GM19455 (cell line): Measurements from ENCODE around the gene KLK11.

Source experiments
- ATAC-seq: cut with Tn5 transposase; IDR thresholded peaks from one replicate; pipeline ENCODE4 v1.9.1; 2021; ENCODE audit not compliant: unreplicated experiment

KLK11 gene

DNA sequence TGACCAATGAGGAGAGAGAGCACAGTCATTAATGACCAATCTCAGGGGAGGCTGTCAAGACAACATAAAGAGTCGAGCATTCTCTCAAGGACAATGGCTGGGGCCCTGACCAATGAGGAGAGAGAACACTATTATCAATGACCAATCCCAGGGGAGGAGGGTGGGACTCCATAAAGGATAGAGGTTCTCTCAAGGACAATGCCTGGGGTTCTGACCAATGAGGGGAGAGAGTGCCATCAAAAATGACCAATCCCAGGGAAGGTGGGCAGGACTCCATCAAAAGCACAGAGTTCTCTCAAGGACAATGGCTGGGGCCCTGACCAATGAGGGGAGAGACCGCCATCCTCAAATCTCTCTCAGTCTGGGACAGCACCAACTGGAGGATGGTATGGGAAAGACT, 3.3 kb upstream of the KLK11 start:
- ATAC-seq: no peak

DNA sequence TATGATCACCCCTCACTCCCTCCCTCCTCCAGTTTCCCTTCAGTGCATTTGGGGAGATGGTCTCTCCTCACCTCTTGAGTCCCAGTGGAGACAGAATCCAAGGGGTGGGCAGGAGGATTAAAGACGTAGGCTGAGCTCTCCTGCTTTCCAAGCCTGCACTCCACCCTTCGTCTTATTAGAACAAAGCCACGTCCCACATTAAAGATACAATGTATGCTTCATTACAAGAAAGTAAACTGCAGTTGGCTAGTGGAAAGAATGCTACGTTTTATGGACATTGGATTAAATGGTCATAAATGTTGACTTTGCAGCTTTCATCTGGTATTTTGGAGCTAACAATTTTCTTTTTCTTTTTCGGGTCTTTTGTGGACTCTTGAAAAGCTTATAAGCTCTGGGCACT, 1.5 kb upstream of the KLK11 start:
- ATAC-seq: no peak

DNA sequence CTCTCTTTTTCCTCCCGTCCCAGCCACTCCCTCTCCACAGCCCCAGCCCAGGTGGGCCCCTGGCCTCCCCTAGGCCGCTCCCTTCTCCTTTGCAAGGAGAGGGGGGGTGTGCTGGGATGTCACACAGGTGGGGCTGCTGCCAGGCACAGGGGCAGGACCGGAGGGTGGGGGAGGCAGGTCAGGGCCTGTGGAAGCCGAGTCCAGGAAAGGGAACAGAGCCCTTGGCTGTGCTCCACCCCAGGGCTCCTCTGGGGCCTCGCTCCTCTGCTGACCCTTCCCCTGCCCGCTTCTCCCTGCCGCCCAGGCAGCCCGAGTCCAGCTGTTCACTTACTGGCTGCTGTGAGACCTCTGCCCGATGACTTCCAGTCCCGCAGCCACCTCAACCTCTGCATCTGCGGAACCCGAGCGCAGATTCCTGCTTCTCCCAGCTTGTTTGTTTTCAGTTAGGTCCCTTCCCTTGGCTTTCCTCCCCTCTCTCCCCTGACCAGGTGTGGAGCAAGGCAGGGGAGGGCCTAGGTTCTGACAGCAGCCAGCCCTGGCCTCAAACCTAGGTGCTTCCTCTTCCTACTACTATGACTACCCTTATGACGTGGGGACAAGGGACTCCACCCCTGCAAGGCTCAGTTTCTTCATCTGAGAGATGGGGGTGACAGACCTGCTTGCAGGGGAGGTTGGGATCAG, 850 bp upstream of the KLK11 start:
- no peak for ATAC-seq

DNA sequence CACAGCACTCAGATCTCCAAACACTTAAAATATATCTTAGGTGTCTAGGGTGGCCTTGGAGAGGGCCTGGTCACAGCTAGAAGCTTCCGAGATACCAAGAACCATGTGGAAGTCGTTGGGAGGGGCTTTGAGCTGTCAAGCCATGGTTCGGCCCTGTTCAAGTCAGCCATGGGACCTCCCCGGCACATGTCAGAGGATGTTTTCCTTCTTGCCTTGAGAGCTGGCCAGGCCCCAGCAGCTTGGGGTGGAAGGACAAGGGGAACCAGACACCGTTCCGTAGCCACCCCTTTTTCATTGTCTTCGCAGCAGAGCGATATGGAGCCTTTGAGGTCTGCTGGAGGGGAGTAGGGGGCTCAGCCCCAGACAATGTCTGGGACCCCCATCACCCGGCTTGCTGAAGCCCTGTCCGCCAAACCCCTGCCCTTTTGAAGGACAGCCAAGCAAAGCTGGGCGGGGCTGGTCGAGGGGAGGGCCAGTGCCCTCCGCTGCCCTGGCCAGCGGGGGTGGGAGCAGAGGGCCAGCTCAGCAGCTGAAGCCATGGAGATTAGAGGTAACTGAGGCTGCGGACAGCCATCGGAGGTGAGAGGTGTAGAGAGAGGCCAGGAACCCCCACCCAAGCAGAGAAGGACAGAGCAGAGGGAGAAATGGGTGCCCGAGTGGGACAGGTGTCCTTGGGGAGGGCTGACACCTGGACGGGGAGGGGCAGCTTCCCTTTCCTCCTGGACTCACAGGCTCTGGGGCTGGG, 435 bp downstream of the KLK11 start:
- ATAC-seq: no peak

DNA sequence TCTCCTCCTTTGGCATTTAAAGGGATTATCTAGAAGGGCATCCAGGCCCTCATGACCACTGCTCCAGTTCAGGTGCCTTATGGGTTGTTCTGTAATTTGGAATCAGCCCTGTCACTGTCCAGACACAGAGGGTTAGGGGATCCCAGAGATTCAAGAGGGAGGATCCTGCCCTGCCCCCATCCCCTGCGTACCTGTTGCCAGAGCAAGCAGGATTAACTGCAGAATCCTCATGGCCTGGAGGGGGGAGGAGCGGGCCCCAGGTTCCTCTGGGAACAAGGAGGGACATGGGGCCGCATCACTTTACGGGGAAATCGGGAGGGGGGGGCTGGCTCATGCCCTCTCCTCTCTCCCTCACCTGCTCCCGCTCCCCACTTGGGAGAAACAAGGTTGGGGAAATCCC, 1.0 kb downstream of the KLK11 start:
- no peak for ATAC-seq

DNA sequence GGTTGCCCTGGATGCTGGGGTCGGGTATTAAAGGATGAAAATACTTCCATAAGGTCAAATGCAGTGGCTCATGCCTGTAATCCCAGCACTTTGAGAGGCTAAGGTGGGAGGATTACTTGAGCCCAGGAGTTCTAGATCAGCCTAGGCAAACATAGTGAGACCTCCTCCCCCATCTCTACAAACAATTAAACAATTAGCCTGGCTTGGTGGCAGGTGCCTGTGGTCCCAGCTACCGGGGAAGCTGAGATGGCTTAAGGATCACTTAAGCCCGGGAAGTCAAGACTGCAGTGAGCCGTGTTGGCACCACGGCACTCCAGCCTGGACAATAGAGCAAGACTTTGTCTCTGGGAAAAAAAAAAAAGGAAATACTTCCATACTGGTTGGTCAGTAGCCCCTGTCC, 1.5 kb downstream of the KLK11 start:
- no peak for ATAC-seq

DNA sequence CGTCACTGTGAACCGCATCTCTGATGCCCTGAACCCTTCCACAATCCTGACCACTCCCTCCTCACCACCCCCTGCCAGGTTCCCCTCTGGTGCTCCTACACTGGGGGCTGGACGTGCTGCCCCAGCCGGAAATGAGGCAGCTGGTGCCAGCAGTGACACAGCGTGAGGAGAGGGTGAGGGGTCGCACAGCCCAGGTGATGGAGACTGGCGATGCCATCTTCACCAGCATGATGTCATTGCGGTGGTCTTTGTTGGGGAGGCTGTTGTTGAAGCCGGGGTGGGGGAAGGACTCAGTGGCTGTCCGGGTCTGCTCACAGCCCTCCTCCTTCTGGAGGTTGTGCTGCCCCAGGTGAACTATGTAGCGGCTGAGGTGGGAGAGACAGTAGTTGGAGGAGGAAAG, 2.5 kb downstream of the KLK11 start:
- ATAC-seq: no peak

DNA sequence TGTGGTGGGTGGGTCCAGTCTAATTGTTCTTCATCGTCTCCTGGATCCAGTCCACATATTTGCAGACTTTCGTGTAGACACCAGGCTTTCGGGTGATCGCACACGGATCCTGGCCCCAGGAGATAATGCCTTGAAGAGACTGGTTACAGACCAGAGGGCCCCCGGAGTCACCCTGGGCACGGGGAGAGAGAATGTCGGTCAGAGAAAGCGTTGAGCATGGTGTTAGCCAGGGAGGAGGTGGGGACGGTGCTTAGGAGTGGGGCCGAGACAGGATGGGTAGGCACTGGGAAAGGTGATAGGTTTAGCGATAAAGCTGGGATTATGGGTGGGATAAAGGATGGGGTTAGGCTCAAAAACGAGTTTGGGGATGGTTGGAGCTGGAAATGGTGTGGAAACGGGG, 3.9 kb downstream of the KLK11 start:
- no peak for ATAC-seq

DNA sequence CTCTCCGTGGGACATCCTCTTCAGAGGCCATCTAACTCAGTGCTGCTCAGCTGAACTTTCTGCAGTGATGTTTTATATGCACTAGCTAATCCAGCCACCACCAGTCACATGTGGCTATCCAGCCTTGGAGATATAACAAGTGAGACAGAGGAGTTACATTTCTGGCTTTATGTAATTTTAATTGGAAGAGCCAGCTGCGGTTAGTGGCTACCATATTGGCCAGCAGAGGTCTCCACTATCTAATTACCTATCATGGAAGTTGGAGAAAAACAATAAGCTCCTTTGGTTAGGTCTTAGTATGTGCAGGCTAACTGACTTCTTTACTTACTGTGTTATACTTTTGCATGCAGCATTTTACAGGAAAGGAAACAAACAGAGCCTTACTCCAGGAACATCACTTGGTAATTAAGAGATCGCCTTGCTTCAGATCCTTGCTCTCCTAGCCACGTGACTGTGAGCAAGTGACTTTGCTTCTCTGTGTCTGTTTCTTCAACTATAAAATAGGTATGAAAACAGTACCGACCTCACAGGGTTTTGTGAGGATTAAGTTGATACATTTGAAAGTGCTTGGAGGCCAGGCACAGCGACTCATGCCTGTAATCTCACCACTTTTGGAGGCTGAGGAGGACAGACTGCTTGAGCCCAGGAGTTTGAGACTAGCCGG, 5.3 kb downstream of the KLK11 start:
- ATAC-seq: no peak

DNA sequence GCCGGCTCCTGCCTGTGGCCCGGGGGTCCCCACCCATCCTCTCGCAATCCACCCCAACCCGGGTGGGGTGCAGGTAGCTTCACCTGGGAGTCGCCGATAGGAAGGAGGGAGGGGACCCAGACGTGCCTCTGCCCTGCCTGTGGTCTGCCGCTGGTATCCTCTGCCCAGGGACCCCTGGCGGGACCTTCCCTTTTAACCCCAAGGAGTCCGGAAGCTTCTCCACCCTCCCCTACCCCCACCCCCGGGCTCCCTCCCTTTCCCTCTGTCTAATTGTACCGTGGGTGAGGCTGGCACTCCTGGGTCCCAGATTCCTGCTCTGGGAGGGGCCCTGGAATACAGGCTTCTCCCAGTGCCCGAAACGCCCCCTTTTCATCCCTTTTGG, 6.9 kb downstream of the KLK11 start, which contains the start of gene KLK10:
Gene KLK10 (minus strand): TSS at position 166 of the 382 bp plus-strand sequence. CDS start 579 bp downstream, outside the sequence.
- no peak for ATAC-seq

DNA sequence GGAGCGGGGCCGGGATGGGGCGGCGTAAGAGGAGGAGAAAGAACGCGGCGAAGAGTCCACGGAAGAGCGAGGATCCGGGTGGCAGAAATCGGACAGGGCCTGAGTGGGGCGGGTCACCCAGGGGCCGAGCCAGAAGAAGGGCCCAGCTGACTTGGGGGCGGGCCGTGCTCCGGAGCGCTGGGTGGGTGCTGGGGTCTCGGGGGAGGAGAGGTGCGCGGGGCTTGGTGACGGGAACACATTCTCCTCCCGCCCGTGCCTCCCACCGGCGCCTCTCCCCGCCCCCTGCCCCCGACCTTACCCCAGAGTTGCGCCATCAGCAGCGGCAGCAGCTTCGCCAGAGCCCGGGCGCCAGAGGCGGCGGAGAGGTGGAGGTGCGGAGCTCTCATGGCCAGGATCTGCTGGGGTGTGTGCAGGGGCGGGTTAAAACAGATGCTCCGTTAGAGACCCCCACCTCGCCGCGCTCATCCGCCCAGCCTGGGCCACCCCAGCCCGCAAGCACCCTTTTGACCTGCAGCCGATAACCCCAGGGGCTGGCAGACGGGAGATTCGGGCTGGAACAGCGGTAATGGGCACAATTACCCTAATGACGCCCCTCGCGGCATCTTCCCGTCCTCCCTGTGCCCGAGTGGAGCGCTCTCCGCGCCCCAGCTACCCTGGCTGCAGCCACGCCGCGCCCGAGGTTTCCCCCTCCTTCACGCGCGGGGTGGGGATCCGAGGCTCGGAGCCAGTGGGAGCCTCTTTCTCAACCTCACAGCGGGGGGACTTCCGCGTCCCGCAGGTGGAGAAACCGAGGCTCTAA, 7.5 kb downstream of the KLK11 start:
- no peak for ATAC-seq

DNA sequence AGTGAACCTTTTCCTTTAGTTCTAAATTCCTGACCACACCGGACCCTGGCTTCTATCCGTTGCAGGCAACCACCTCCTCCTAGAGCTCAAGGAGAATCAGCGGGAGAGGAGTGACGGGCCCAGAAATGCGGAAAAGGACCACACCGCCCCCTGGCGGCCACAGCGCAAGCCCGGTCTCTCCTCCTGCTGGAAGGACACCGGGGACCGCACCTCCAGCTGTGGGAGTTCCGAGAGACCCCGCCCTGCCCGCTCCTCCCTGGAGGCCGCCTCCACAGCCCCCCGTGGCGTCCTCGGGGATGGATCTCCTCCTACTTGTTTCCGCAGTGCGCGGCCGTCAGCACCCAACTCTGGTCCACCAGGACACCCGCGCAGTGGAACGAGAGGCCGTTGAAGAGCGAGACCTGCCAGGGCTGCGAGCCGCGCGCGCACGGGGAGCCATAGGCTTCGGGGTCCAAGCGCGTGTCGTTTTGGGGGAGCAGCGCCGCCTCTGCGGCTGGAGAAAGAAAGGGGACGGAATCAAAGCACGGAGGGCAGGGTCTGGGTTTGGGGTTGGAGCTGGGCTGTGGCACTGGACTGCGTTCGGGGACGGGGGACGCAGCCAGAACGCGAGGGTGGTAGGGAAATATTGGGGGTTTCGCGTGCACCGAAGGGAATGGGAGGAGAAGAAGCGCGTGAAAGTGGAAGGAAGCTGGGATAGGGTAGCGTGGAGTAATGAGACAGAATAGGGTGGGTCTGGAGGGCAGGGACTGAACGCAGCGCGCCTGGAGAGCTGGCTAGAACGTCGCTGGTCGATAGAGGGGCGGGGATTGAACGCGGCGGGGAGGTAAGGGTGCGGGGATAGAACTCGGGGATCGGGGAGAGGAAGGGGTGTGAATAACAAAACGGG, 9.4 kb downstream of the KLK11 start:
- no peak for ATAC-seq

DNA sequence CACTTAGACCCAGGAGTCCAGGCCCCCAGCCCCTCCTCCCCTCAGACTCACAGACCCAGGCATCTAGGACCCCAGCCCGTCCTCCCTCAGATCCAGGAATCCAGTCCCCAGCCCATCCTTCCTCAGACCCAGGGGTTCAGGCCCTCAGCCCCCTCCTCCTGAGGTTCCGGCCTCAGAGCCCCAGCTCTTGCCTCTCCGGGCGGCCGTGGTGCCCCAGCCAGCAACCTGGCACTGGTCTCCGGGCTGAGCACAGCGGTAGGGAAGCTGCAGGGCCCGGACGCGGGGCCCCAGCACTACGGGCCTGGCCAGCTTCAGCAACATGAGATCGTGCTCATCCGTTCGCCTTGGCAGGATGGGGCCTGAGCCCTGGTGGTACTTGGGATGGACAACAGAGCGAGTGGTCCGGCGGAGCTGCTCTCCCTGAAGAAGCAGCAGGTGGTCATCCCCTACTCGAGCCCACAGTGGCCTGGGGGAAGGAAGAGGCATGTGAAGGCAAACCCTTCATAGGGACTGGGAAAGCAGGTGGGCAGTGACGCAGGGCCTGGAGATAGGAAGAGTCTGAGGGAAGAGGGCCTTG, 10.6 kb downstream of the KLK11 start:
- no peak for ATAC-seq

DNA sequence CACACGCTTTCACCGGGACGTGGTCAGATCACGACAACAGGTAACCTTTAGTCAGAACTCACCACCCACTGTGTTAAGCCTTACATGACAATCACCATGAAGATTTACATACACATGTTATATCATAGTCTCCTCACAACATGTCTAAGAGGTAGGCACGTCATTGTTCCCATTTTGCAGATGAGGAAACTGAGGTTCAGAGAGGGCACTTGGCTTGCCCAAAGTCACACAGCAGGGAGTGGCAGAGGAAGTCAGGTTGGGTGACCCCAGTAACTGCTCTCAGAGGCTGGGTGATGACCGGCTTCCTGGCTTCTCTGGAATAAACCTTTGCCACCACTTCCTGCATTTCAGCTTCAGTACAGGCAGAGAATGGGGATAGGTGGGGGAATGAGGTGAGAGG, 12.2 kb downstream of the KLK11 start:
- ATAC-seq: no peak

DNA sequence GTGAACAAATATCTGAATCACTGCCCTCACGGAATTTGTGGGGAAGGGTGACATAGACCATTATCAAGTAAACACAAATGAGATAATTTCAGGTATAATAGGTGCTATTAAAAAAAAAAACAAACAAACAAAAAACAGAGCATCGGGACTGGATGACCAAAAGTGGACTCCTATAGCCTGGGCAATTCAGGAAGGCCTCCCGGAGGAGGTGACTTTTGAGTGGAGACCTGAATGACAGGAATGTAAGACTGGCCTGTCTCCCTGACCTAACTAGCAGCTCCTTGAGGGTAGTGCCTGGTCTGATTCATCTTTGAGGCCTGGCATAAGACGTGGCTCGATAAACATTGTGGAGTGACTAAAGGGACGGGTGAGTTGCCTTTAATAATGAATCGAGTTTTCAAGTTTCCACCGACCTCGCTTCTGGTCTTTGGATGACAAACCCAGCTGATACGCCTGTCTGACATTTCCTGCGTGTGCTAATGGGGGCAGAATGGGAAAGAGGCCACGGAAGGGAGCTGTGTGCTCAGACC, 13.7 kb downstream of the KLK11 start:
- ATAC-seq: no peak

DNA sequence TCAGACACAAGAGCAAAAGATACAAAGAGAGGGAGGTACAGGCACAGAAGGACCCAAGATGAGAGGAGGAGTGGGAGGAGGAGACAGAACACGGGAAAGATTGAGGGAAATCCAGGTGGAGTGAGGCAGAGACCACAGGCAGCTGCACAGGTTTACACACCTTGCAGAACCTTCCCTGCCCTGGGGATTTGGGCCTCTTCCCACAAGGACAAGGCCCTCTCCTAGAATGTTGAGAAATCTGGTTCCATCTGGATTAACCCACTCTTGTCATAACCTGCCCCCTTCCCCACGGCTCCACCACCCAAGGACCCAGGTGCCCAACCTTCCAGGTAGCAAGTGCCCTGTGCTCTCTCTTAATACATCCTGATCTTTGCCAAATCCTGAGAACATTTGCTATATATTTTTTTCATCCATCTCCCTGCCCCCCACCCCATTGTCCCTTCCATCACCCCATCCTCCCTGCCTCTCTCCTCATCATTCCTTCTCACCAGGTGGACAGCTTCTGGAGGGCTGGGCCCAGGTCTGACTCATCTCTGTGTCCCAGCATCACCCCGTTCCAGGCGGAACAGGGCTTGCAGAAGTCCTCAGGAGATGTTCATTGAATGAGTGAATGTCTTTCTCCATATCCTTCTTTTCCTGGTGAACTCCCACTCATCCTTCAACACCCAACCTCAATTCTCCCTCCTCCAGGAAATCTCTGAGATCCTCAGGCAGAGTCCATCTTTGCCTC, 16.2 kb downstream of the KLK11 start:
- no peak for ATAC-seq

DNA sequence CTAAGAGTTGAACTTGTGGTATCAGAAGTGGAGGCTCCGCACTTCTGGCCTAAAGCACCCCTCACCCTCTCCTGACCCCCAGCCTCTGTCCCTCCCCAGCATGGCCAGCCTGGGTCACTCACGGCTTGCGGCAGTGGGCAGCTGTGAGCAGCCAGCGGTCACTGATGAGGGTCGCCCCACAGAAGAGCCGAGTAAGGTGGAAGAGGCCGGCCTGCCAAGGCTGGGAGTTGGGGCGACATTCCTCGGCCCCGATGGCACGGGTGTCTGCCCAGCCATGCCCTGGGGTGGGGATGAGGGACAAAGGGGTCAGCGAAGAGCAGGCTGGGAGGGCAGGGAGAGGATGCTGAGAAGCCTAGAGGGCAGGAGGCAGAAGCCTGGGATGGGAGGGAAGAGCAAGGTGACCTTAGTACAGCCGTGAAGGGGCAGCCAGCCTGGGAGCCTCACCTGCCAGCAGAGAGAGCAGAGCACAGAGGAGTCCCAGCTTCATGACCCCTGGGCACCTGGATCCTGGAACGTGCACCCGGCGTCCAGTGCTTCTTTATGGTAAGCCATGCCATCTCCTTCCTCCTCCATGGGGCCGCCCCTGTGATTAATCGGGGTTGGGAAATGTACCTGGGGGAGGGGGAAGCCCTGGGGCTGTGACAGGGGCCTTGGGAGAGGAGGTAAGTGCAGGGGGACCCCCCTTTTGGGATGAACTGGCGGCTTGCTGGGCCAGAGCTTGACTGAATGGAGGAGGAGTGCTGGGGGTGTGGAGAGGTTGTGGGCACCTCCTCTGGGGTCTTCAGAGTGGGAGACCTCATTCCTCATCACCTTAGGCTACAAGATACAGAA, 17.1 kb downstream of the KLK11 start:
- no peak for ATAC-seq

DNA sequence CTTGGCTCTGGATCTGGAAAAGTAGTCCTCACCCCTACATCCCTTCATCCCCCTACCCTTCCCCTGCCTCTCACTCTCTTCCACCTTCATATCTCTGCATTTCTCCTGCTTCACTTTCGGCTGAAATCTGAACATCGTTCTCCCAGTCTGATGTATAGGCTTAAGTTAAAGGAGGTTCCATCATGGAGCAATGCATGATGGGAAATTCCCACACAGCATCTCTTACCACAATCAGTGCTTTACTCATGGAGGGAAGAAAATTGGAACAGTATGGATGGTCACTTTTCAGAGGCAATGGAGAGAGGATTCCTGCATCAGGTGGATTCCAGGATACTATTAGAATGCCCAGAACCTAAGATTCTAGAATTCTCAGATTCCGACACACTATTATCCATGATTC, 18.9 kb downstream of the KLK11 start:
- ATAC-seq: no peak
